IMR-90 (cell line): Measurements from ENCODE around the gene CCDC182. TPM values are rescaled to one million over a fixed set of nuclear protein-coding genes. Genes with fewer than 3 reads are reported as not detected.

Experiments
- ATAC-seq: fragments of 200-7000 bp; cut with Tn5 transposase; 2 replicates; pipeline ENCODE4 v1.9.1; 2020; ENCODE audit warnings: low read depth, mild to moderate bottlenecking, moderate library complexity
- BruUV-seq: library from RNA; stranded (reverse); fragments of 400-500 nt; replicated peaks from 2 replicates; lab custom pipeline; 2021; lab: Mats Ljungman, UMichigan
- CTCF ChIA-PET: fragments of 300-600 bp; formaldehyde crosslinking; extraction: SDS; loops from one replicate; lab custom pipeline; 2021; ENCODE audit warnings: antibody characterized with exemption; lab: Yijun Ruan, JAX
- POLR2A ChIA-PET: fragments of 300-600 bp; sonication (Branson Sonifier 250); formaldehyde crosslinking; loops from one replicate; lab custom pipeline; 2022; ENCODE audit warnings: antibody characterized with exemption; ENCODE audit not compliant: unreplicated experiment; lab: Charles Lee
- DNase-seq: peaks from one replicate; pipeline ENCODE4 v3.0.0; 2013
- H2AFZ ChIP-seq: replicated peaks from 2 replicates; pipeline ENCODE3; 2013; ENCODE audit warnings: low read length, mild to moderate bottlenecking; ENCODE audit not compliant: poor library complexity
- H2AK5ac ChIP-seq: 2 replicates; pipeline ENCODE4 v1.6.1; 2013; ENCODE audit warnings: low read depth, low read length, inconsistent platforms
- H2AK9ac ChIP-seq: replicated peaks from 2 replicates; pipeline ENCODE3; 2013; ENCODE audit warnings: mild to moderate bottlenecking, low read depth, low read length, moderate library complexity; ENCODE audit not compliant: poor library complexity
- H2BK120ac ChIP-seq: 2 replicates; pipeline ENCODE4 v1.6.1; 2013; ENCODE audit warnings: low read depth, low read length, inconsistent platforms
- H2BK15ac ChIP-seq: 3 replicates; pipeline ENCODE4 v1.6.1; 2013; ENCODE audit warnings: low read depth, low read length, inconsistent platforms
- H2BK20ac ChIP-seq: 2 replicates; pipeline ENCODE4 v1.6.1; 2013; ENCODE audit warnings: low read depth, mild to moderate bottlenecking, inconsistent platforms, low read length, moderate library complexity
- H2BK5ac ChIP-seq: 2 replicates; pipeline ENCODE4 v1.6.1; 2013; ENCODE audit warnings: mild to moderate bottlenecking, low read depth, low read length, inconsistent platforms; ENCODE audit not compliant: poor library complexity, severe bottlenecking
- H3K14ac ChIP-seq: replicated peaks from 2 replicates; pipeline ENCODE4 v1.6.1; 2013; ENCODE audit warnings: low read depth, low read length, inconsistent platforms
- H3K18ac ChIP-seq: 2 replicates; pipeline ENCODE4 v1.6.1; 2013; ENCODE audit warnings: low read depth, low read length, control low read depth
- H3K23ac ChIP-seq: 2 replicates; pipeline ENCODE4 v1.6.1; 2013; ENCODE audit warnings: low read depth, low read length, inconsistent platforms
- H3K27ac ChIP-seq: 2 replicates; pipeline ENCODE4 v1.5.1; 2013; ENCODE audit warnings: mild to moderate bottlenecking, control low read depth, low read length; ENCODE audit not compliant: insufficient read depth
- H3K27me3 ChIP-seq: 2 replicates; pipeline ENCODE4 v1.6.1; 2013; ENCODE audit warnings: low read length; ENCODE audit not compliant: control insufficient read depth, insufficient read depth
- H3K36me3 ChIP-seq: 2 replicates; pipeline ENCODE4 v1.6.1; 2013; ENCODE audit warnings: low read length, mixed read lengths; ENCODE audit not compliant: control insufficient read depth, insufficient read depth
- H3K4ac ChIP-seq: 2 replicates; pipeline ENCODE4 v1.6.1; 2013; ENCODE audit warnings: low read depth, low read length, inconsistent platforms
- H3K4me1 ChIP-seq: 2 replicates; pipeline ENCODE4 v1.6.1; 2013; ENCODE audit warnings: low read length, mixed read lengths; ENCODE audit not compliant: control insufficient read depth, insufficient read depth
- H3K4me2 ChIP-seq: 2 replicates; pipeline ENCODE4 v1.6.1; 2013; ENCODE audit warnings: low read depth, mild to moderate bottlenecking, control low read depth, low read length, moderate library complexity
- H3K4me3 ChIP-seq: 2 replicates; pipeline ENCODE4 v1.5.1; 2013; ENCODE audit warnings: low read depth, mild to moderate bottlenecking, control low read depth, low read length, moderate library complexity; ENCODE audit not compliant: insufficient read depth
- H3K56ac ChIP-seq: 2 replicates; pipeline ENCODE4 v1.6.1; 2013; ENCODE audit warnings: low read length, inconsistent platforms; ENCODE audit not compliant: insufficient read depth; ENCODE audit errors: extremely low read depth
- H3K79me1 ChIP-seq, 2 experiments: 2 replicates each; pipeline ENCODE4 v1.6.1; 2013; ENCODE audit warnings: low read length in 2 of 2, inconsistent platforms in 1 of 2, low read depth in 1 of 2
- H3K9ac ChIP-seq: 2 replicates; pipeline ENCODE4 v1.6.1; 2013; ENCODE audit warnings: low read depth, low read length, control low read depth
- H3K9me1 ChIP-seq: 2 replicates; pipeline ENCODE4 v1.6.1; 2013; ENCODE audit warnings: low read length, inconsistent platforms; ENCODE audit not compliant: insufficient read depth
- H3K9me3 ChIP-seq: 2 replicates; pipeline ENCODE4 v1.6.1; 2013; ENCODE audit warnings: low read length; ENCODE audit not compliant: control insufficient read depth, insufficient read depth
- H4K20me1 ChIP-seq: 2 replicates; pipeline ENCODE4 v1.6.1; 2013; ENCODE audit warnings: low read length, inconsistent platforms; ENCODE audit not compliant: insufficient read depth
- H4K5ac ChIP-seq: 2 replicates; pipeline ENCODE4 v1.6.1; 2013; ENCODE audit warnings: mild to moderate bottlenecking, low read depth, low read length, control low read depth
- H4K8ac ChIP-seq, 2 experiments: 2 replicates each; pipeline ENCODE4 v1.6.1; 2013; ENCODE audit warnings: low read depth in 2 of 2, low read length in 2 of 2, control low read depth in 1 of 2, inconsistent platforms in 1 of 2
- H4K91ac ChIP-seq: 2 replicates; pipeline ENCODE4 v1.6.1; 2013; ENCODE audit warnings: low read depth, low read length, inconsistent platforms; ENCODE audit not compliant: insufficient read depth
- CHD1 ChIP-seq: IDR thresholded peaks from 2 replicates; pipeline ENCODE4 v1.6.1; 2012; ENCODE audit warnings: low read depth, low read length, improper control_type of control experiment
- MAFK ChIP-seq: IDR thresholded peaks from 2 replicates; pipeline ENCODE4 v1.6.1; 2012; ENCODE audit warnings: low read depth, low read length, improper control_type of control experiment
- POLR2A ChIP-seq: IDR thresholded peaks from 2 replicates; pipeline ENCODE4 v1.6.1; 2012; ENCODE audit warnings: mild to moderate bottlenecking, low read depth, low read length
- SMC3 ChIP-seq: fragments of 150-350 bp; IDR thresholded peaks from 2 replicates; pipeline ENCODE4 v1.6.1; 2016; ENCODE audit warnings: low read depth, mild to moderate bottlenecking, antibody characterized with exemption, low read length, moderate library complexity
- WGBS, 2 experiments: methylation state at CpG; one replicate each; pipeline versions ENCODE4 v1.1.5 to v1.1.7; 2013; ENCODE audit warnings: missing lambda C conversion rate in 2 of 2; ENCODE audit not compliant: insufficient read length in 1 of 2; ENCODE audit errors: extremely low coverage in 2 of 2; 5-methylcytosine and 5-hydroxymethylcytosine counted together
- dilution Hi-C: fragments of 300-500 bp; cut with HindIII; formaldehyde crosslinking; loops from one replicate; pipeline ENCODE4 v1.14.3; 2018; ENCODE audit warnings: low sequenced_read_pairs; ENCODE audit not compliant: unreplicated experiment
- in situ Hi-C: fragments of 300-500 bp; cut with MboI; formaldehyde crosslinking; loops from 3 replicates; pipeline ENCODE4 v1.14.3; 2019; ENCODE audit warnings: low sequenced_read_pairs, inconsistent platforms, mixed read lengths
- intact Hi-C: fragments of 100-400 bp; cut with micrococcal nuclease; formaldehyde crosslinking; loops from 2 replicates; pipeline ENCODE4 v1.10.0; 2022
- polyA plus RNA-seq, 3 experiments: library from polyadenylated mRNA; depleted of rRNA; stranded (reverse); fragments of >200 nt; gene quantifications; 2 replicates each; pipeline ENCODE4 v1.2.3, GENCODE V29; 2012; ENCODE audit warnings: low replicate concordance in 1 of 3
- total RNA-seq: library from RNA; depleted of rRNA; stranded (reverse); fragments of >200 nt; gene quantifications from 2 replicates; pipeline ENCODE4 v1.2.3, GENCODE V29; 2012

Gene CCDC182
- total and polyA plus RNA-seq, 2 of the 4 experiments (the other 2 are of a cell fraction), result not detected

GRCh38 chr17:57713140-57713539 is 32.0 kb downstream of the CCDC182 start:
- CTCF ChIA-PET, result no interaction called here
- no peaks in the 10 kb centered on the region for H3K79me1 ChIP-seq
- dilution Hi-C loops, result no loop called here
- intact Hi-C loops, result no loop called here
- TF ChIP-seq SMC3 (no peak), MAFK (no peak), CHD1 (no peak), POLR2A (no peak)
- no peak overlapping the region for H3K18ac ChIP-seq
- peaks cover 38% of the 10 kb centered on the region for H3K27me3 ChIP-seq
- POLR2A ChIA-PET, result no interaction called here
- H3K4me1 ChIP-seq, result no peaks in the 10 kb centered on the region
- in situ Hi-C loops, result no loop called here
- no peak overlapping the region for H2AK9ac ChIP-seq
- no peaks in the 10 kb centered on the region for H3K9me1 ChIP-seq
- no peak overlapping the region for H3K4me3 ChIP-seq
- H2AK5ac ChIP-seq, result no peak overlapping the region
- H2BK15ac ChIP-seq, result no peak overlapping the region
- H3K36me3 ChIP-seq, result no peaks in the 10 kb centered on the region
- no peak overlapping the region for H3K27ac ChIP-seq
- H2BK5ac ChIP-seq, result no peak overlapping the region
- H3K4ac ChIP-seq, result no peak overlapping the region
- no peaks in the 10 kb centered on the region for H3K9me3 ChIP-seq
- no peak overlapping the region for H3K14ac ChIP-seq
- no peak overlapping the region for H2BK20ac ChIP-seq
- BruUV-seq, result no TSS peak
- ATAC-seq (no peak), DNase-seq (no peak)
- H3K23ac ChIP-seq, result no peak overlapping the region
- H4K20me1 ChIP-seq, result no peaks in the 10 kb centered on the region
- WGBS, 2 experiments, result no CpG with 5 or more reads among the region's 7 CpGs
- H4K5ac ChIP-seq, result no peak overlapping the region
- H3K56ac ChIP-seq, result no peak overlapping the region
- no peak overlapping the region for H3K9ac ChIP-seq
- H4K91ac ChIP-seq, result no peak overlapping the region
- no peak overlapping the region for H2BK120ac ChIP-seq
- no peak overlapping the region for H3K4me2 ChIP-seq
- H4K8ac ChIP-seq, result no peak overlapping the region
- H2AFZ ChIP-seq, result no peak overlapping the region
